GM12891 (cell line): ENCODE data around the gene PCYT1B.

ENCODE experiments used
- POLR2A ChIP-seq: IDR thresholded peaks from 2 replicates; pipeline ENCODE4 v1.6.1; 2011; ENCODE audit warnings: low read depth, low read length, control low read depth
- POLR2AphosphoS5 ChIP-seq: IDR thresholded peaks from 2 replicates; pipeline ENCODE4 v1.6.1; 2011; ENCODE audit warnings: low read depth, low read length, control low read depth
- POU2F2 ChIP-seq: IDR thresholded peaks from 2 replicates; pipeline ENCODE4 v1.6.1; 2011; ENCODE audit warnings: low read depth, mild to moderate bottlenecking, control low read depth, low read length, moderate library complexity
- SPI1 ChIP-seq: IDR thresholded peaks from 2 replicates; pipeline ENCODE4 v1.6.1; 2011; ENCODE audit warnings: low read depth, low read length, control low read depth
- TAF1 ChIP-seq: IDR thresholded peaks from 2 replicates; pipeline ENCODE4 v1.6.1; 2011; ENCODE audit warnings: low read depth, low read length, control low read depth

DNA sequence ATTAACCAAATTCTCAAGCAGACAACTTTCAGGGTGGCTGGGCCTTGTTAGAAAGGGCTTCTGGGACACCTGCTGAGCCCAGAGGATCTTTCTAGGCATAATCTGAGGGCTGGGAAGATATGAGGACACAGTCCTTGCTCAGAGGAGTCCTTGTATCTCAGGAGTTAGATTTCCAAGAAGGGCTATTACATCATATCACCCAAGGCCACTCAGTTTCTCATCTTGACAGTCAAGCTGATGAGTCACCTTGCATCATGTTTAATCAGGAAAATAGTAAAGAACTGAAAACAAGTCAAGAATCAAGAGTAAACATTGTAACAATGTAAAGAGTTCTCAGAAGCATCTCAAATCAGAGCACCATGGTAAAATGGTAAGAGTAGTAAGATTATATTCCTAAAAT is 4.0 kb downstream of the PCYT1B start:
- TF ChIP-seq POLR2AphosphoS5 (no peak), POLR2A (no peak), POU2F2 (no peak), TAF1 (no peak), SPI1 (no peak)
